Vagina (tissue), 2 donors: ENCODE results near the gene ITPR1.

ENCODE experiments used
- CTCF ChIP-seq, 3 experiments: fragments of 450-650 bp in 2 of 3; fragments of 200-600 bp in 1 of 3; sonication (generic) in 1 of 3; IDR thresholded peaks; one replicate each; pipeline ENCODE4 v1.5.1; 2017 to 2019; ENCODE audit warnings: antibody characterized with exemption in 3 of 3, mild to moderate bottlenecking in 2 of 3, moderate library complexity in 2 of 3
- POLR2A ChIP-seq, 2 donors: fragments of 450-650 bp; IDR thresholded peaks; one replicate each; pipeline ENCODE4 v1.6.1; 2017; ENCODE audit warnings: antibody characterized with exemption in 2 of 2, mild to moderate bottlenecking in 2 of 2, moderate library complexity in 2 of 2
- POLR2AphosphoS5 ChIP-seq, 2 donors: sonication (generic); formaldehyde crosslinking; IDR thresholded peaks; one replicate each; pipeline ENCODE4 v1.9.0; 2017; ENCODE audit warnings: antibody characterized with exemption in 2 of 2, mild to moderate bottlenecking in 2 of 2, low read depth in 1 of 2; ENCODE audit not compliant: insufficient read depth in 1 of 2

DNA sequence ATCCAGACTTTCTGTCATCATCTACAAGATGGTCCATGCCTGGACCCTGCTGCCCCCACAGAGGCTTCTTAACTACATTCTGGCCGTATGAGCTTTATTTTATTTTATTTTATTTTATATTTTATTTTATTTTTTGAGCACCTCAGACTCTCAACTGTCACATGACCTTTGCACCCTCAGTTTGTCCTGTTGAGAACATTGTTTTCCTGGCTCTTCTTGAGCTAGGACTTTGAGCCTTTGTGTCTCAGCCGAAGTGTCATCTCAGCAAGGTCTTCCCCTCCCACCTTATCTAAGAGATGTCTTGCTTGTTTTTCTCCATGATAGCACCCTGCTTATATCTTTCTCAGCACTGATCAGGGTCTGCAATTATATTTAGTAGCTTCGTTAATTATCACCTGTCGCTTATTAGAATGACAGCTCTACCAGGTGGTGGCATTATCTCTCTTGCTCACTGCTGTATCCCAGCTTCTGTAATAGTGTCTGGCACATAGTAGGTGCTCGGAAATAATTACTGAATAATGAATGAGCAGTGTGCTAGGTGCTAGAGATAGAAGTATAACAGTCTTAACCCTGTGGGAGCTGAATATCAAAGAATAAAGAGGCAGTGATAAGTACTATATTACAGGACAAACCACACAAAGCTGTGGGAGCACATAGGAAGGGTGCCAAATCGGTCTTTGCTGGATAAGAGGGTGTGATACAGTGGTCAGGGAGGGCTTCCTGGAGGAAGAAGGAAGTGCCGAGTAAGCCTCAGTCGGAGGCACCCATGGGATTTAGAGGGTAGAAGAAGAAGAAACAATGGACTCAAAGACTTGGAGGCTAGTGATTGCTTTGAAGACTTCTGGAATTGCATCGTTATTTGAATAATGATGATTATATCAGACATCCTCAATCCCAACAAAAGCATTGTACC lies 136.2 kb downstream of the ITPR1 start:
- no peak for TF ChIP-seq CTCF (IDR thresholded peaks at IDR 0.05)
- TF ChIP-seq POLR2A (IDR thresholded peaks at IDR 0.05), result no peak
- no peak for TF ChIP-seq POLR2AphosphoS5 (IDR thresholded peaks at IDR 0.05; ENCODE audit: insufficient read depth in 1 of 2, low read depth in 1 of 2)
